K562 (cell line): ENCODE results near the gene DCAF5. TPM values are rescaled to one million over a fixed set of nuclear protein-coding genes. Genes with fewer than 3 reads are reported as not detected.
A peak's percentile ranks its signal among the peaks of the same experiment; 100 is the strongest.

Experiments
- BRD4 ChIP-seq: fragments of 200-600 bp; sonication (generic); IDR thresholded peaks from 2 replicates; pipeline ENCODE4 v1.6.1; 2017; ENCODE audit warnings: inconsistent platforms
- CCNT2 ChIP-seq: IDR thresholded peaks from 2 replicates; pipeline ENCODE4 v1.6.1; 2011; ENCODE audit warnings: borderline replicate concordance, low read depth, mild to moderate bottlenecking, moderate library complexity, mixed read lengths, low read length; ENCODE audit not compliant: insufficient read length; ENCODE audit errors: extremely low read depth
- COPS2 ChIP-seq: fragments of 450-650 bp; conservative IDR thresholded peaks from 2 replicates; pipeline ENCODE4 v1.6.1; 2016; ENCODE audit warnings: mild to moderate bottlenecking, moderate library complexity
- NCOA2 ChIP-seq, 2 experiments: fragments of 450-650 bp; IDR thresholded peaks; 2 replicates each; pipeline ENCODE4 v1.6.1; 2018; ENCODE audit warnings: mild to moderate bottlenecking in 2 of 2, moderate library complexity in 1 of 2; ENCODE audit not compliant: partially characterized antibody in 2 of 2
- NONO ChIP-seq, 2 experiments: fragments of 200-400 bp in 1 of 2; fragments of 450-650 bp in 1 of 2; formaldehyde crosslinking in 1 of 2; IDR thresholded peaks; 2 replicates each; pipeline ENCODE4 v1.6.1; 2017; ENCODE audit warnings: low read depth in 2 of 2, mild to moderate bottlenecking in 2 of 2, moderate library complexity in 2 of 2, low read length in 1 of 2
- RBM17 ChIP-seq: fragments of 200-400 bp; formaldehyde crosslinking; IDR thresholded peaks from 2 replicates; pipeline ENCODE4 v1.6.1; 2017; ENCODE audit warnings: low read depth, mild to moderate bottlenecking, low read length, borderline replicate concordance
- TEAD2 ChIP-seq: fragments of 450-650 bp; IDR thresholded peaks from 2 replicates; pipeline ENCODE4 v1.6.1; 2016; ENCODE audit warnings: missing genetic modification characterization, control low read depth, missing compliant biosample characterization
- TEAD4 ChIP-seq, 2 experiments: sonication (generic) in 1 of 2; formaldehyde crosslinking in 1 of 2; IDR thresholded peaks; 2 replicates each; pipeline versions ENCODE4 v1.6.1 to v1.8.0; 2012 to 2022; ENCODE audit warnings: borderline replicate concordance in 1 of 2, inconsistent platforms in 1 of 2, low read length in 1 of 2, mild to moderate bottlenecking in 1 of 2, missing genetic modification reagents in 1 of 2
- ZNF175 ChIP-seq: fragments of 200-800 bp; sonication (Bioruptor generic); IDR thresholded peaks from 2 replicates; pipeline ENCODE4 v1.6.1; 2016; ENCODE audit warnings: low read depth, mild to moderate bottlenecking, missing genetic modification characterization, missing compliant biosample characterization
- polyA plus RNA-seq, 8 experiments: library from polyadenylated mRNA; depleted of rRNA in 4 of 8; stranded (reverse) in 5 of 8; unstranded in 3 of 8; fragments of >200 nt; fragmentation: Nextera tagmentation in 2 of 8; fragmentation: Illumina TruSeq in 1 of 8; extraction: Ambion mirVana in 2 of 8; extraction: Trizol in 1 of 8; gene quantifications; 2 replicates each; pipeline versions ENCODE4 v1.2.1 to v1.2.3, GENCODE V29; 2011 to 2014; ENCODE audit warnings: inconsistent platforms in 1 of 8, missing spikeins in 1 of 8
- total RNA-seq, 7 experiments: library from RNA; depleted of rRNA in 6 of 7; stranded (reverse); fragments of >200 nt in 6 of 7; fragmentation: Illumina TruSeq in 2 of 7; extraction: Trizol in 2 of 7; gene quantifications; 2 replicates each; pipeline versions ENCODE4 v1.2.1 to v1.2.3, GENCODE V29; 2011 to 2021; ENCODE audit warnings: low replicate concordance in 1 of 7
- TF ChIP-seq, protein P1 (sequence below): fragments of 450-650 bp; IDR thresholded peaks from 2 replicates; pipeline ENCODE4 v1.6.1; 2018; ENCODE audit not compliant: partially characterized antibody
- TF ChIP-seq, protein P2 (sequence below): fragments of 200-600 bp; sonication (generic); IDR thresholded peaks from one replicate; pipeline ENCODE4 v1.6.1; 2012; ENCODE audit warnings: mild to moderate bottlenecking, low read depth, low read length, inconsistent platforms
- TF ChIP-seq, protein P3 (sequence below): fragments of 250-450 bp; sonication (Bioruptor Pico); IDR thresholded peaks from 2 replicates; pipeline ENCODE4 v1.5.0; 2021

The DCAF5 gene
- total and polyA plus RNA-seq, 9 of the 15 experiments (the other 6 are each of a cell fraction or from before 2014, with no cell fraction given): 5.6 to 24.1 (median 12.7) TPM

DNA sequence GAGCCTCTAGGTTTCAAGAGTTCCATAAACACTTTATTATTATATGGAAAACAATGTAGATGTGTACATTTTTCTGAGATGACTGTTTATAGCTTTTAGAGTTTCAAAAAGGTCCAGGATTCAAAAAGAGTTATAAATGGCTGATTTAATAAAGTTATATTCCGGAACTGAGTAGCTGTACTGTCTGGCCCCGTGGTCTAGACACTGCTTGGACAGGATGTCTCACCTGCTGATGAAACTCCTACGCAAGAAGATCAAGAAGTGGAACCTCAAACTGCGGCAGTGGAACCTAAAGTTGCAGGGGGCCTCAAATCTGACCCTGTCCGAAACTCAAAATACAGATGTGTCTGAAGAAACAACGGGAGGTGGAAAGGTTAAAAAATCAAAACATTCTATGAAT is 69.7 kb downstream of the DCAF5 start (continued):
- TF ChIP-seq, protein P1, sequence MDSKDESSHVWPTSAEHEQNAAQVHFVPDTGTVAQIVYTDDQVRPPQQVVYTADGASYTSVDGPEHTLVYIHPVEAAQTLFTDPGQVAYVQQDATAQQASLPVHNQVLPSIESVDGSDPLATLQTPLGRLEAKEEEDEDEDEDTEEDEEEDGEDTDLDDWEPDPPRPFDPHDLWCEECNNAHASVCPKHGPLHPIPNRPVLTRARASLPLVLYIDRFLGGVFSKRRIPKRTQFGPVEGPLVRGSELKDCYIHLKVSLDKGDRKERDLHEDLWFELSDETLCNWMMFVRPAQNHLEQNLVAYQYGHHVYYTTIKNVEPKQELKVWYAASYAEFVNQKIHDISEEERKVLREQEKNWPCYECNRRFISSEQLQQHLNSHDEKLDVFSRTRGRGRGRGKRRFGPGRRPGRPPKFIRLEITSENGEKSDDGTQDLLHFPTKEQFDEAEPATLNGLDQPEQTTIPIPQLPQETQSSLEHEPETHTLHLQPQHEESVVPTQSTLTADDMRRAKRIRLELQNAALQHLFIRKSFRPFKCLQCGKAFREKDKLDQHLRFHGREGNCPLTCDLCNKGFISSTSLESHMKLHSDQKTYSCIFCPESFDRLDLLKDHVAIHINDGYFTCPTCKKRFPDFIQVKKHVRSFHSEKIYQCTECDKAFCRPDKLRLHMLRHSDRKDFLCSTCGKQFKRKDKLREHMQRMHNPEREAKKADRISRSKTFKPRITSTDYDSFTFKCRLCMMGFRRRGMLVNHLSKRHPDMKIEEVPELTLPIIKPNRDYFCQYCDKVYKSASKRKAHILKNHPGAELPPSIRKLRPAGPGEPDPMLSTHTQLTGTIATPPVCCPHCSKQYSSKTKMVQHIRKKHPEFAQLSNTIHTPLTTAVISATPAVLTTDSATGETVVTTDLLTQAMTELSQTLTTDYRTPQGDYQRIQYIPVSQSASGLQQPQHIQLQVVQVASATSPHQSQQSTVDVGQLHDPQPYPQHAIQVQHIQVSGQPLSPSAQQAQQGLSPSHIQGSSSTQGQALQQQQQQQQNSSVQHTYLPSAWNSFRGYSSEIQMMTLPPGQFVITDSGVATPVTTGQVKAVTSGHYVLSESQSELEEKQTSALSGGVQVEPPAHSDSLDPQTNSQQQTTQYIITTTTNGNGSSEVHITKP: no peak
- TF ChIP-seq CCNT2 (no peak), BRD4 (no peak), ZNF175 (CRISPR knock-in tag) (peak; percentile 63; the same call in 1 of the 2 replicates), NONO (IDR thresholded peaks at IDR 0.05; ENCODE audit: low read depth in 2 of 2, low read length in 1 of 2) (no peak), NCOA2 (IDR thresholded peaks at IDR 0.05; ENCODE audit: partially characterized antibody in 2 of 2) (no peak), TEAD2 (tag) (no peak), COPS2 (no peak), TEAD4 (IDR thresholded peaks at IDR 0.05; ENCODE audit: low read length) (no peak), TEAD4 (CRISPR knock-in tag; IDR thresholded peaks at IDR 0.05; ENCODE audit: borderline replicate concordance) (no peak), RBM17 (no peak)
- TF ChIP-seq, protein P2, sequence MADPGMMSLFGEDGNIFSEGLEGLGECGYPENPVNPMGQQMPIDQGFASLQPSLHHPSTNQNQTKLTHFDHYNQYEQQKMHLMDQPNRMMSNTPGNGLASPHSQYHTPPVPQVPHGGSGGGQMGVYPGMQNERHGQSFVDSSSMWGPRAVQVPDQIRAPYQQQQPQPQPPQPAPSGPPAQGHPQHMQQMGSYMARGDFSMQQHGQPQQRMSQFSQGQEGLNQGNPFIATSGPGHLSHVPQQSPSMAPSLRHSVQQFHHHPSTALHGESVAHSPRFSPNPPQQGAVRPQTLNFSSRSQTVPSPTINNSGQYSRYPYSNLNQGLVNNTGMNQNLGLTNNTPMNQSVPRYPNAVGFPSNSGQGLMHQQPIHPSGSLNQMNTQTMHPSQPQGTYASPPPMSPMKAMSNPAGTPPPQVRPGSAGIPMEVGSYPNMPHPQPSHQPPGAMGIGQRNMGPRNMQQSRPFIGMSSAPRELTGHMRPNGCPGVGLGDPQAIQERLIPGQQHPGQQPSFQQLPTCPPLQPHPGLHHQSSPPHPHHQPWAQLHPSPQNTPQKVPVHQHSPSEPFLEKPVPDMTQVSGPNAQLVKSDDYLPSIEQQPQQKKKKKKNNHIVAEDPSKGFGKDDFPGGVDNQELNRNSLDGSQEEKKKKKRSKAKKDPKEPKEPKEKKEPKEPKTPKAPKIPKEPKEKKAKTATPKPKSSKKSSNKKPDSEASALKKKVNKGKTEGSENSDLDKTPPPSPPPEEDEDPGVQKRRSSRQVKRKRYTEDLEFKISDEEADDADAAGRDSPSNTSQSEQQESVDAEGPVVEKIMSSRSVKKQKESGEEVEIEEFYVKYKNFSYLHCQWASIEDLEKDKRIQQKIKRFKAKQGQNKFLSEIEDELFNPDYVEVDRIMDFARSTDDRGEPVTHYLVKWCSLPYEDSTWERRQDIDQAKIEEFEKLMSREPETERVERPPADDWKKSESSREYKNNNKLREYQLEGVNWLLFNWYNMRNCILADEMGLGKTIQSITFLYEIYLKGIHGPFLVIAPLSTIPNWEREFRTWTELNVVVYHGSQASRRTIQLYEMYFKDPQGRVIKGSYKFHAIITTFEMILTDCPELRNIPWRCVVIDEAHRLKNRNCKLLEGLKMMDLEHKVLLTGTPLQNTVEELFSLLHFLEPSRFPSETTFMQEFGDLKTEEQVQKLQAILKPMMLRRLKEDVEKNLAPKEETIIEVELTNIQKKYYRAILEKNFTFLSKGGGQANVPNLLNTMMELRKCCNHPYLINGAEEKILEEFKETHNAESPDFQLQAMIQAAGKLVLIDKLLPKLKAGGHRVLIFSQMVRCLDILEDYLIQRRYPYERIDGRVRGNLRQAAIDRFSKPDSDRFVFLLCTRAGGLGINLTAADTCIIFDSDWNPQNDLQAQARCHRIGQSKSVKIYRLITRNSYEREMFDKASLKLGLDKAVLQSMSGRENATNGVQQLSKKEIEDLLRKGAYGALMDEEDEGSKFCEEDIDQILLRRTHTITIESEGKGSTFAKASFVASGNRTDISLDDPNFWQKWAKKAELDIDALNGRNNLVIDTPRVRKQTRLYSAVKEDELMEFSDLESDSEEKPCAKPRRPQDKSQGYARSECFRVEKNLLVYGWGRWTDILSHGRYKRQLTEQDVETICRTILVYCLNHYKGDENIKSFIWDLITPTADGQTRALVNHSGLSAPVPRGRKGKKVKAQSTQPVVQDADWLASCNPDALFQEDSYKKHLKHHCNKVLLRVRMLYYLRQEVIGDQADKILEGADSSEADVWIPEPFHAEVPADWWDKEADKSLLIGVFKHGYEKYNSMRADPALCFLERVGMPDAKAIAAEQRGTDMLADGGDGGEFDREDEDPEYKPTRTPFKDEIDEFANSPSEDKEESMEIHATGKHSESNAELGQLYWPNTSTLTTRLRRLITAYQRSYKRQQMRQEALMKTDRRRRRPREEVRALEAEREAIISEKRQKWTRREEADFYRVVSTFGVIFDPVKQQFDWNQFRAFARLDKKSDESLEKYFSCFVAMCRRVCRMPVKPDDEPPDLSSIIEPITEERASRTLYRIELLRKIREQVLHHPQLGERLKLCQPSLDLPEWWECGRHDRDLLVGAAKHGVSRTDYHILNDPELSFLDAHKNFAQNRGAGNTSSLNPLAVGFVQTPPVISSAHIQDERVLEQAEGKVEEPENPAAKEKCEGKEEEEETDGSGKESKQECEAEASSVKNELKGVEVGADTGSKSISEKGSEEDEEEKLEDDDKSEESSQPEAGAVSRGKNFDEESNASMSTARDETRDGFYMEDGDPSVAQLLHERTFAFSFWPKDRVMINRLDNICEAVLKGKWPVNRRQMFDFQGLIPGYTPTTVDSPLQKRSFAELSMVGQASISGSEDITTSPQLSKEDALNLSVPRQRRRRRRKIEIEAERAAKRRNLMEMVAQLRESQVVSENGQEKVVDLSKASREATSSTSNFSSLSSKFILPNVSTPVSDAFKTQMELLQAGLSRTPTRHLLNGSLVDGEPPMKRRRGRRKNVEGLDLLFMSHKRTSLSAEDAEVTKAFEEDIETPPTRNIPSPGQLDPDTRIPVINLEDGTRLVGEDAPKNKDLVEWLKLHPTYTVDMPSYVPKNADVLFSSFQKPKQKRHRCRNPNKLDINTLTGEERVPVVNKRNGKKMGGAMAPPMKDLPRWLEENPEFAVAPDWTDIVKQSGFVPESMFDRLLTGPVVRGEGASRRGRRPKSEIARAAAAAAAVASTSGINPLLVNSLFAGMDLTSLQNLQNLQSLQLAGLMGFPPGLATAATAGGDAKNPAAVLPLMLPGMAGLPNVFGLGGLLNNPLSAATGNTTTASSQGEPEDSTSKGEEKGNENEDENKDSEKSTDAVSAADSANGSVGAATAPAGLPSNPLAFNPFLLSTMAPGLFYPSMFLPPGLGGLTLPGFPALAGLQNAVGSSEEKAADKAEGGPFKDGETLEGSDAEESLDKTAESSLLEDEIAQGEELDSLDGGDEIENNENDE: no peak
- TF ChIP-seq, protein P3, sequence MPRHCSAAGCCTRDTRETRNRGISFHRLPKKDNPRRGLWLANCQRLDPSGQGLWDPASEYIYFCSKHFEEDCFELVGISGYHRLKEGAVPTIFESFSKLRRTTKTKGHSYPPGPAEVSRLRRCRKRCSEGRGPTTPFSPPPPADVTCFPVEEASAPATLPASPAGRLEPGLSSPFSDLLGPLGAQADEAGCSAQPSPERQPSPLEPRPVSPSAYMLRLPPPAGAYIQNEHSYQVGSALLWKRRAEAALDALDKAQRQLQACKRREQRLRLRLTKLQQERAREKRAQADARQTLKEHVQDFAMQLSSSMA (CRISPR knock-in tag): no peak
